LHCN-M2 (cell line): ENCODE data around the gene CACNG7. TPM values are rescaled to one million over a fixed set of nuclear protein-coding genes. Genes with fewer than 3 reads are reported as not detected.
"Not testable (repeated sequence)": the region's sequence is repeated elsewhere in the genome, so short reads cannot be mapped to it uniquely, and the experiment has no call there.

ENCODE experiments used
- DNase-seq: peaks from one replicate; pipeline ENCODE4 v3.0.0-alpha.2; 2012; ENCODE audit warnings: low read depth
- polyA plus RNA-seq: library from polyadenylated mRNA; unstranded; fragments of >200 nt; gene quantifications from one replicate; pipeline ENCODE4 v1.2.1, GENCODE V29; 2012; ENCODE audit warnings: missing spikeins
- total RNA-seq: library from RNA; depleted of rRNA; stranded (reverse); fragments of >200 nt; gene quantifications from 2 replicates; pipeline ENCODE4 v1.2.3, GENCODE V29; 2014; rRNA removed

Gene CACNG7
- total RNA-seq = 0.13 and 0.23 TPM in 2 replicates
- polyA plus RNA-seq = not detected

GRCh38 chr19:53908935-53909415 lies at the start of gene CACNG7:
Gene CACNG7 (plus strand): TSS chr19:53909278. CDS start chr19:53912832, 3,554 bp downstream.
- no peak for DNase-seq

GRCh38 chr19:53864308-53864836 lies 44.7 kb upstream of the CACNG7 start:
- no peak for DNase-seq

- peak; percentile 13 for DNase-seq
These were observed 43.6 kb upstream of the CACNG7 start for GRCh38 chr19:53865523-53865917.

- peak; percentile 27 for DNase-seq
These were observed 42.9 kb upstream of the CACNG7 start for GRCh38 chr19:53865918-53866864.

- DNase-seq = no peak
These were observed 42.2 kb upstream of the CACNG7 start for GRCh38 chr19:53866865-53867224.

GRCh38 chr19:53867225-53868090 lies 41.6 kb upstream of the CACNG7 start, which contains the start of gene MYADM:
Gene MYADM (plus strand): TSS chr19:53867883. CDS start chr19:53873530, 5,647 bp downstream.
- DNase-seq = peak; percentile 98

GRCh38 chr19:53868091-53868891 lies 40.8 kb upstream of the CACNG7 start:
- DNase-seq = peak; percentile 38

- peak; percentile 79 for DNase-seq
These were observed 39.9 kb upstream of the CACNG7 start for GRCh38 chr19:53868892-53869804.

- not testable (repeated sequence) for DNase-seq
These were observed 39.1 kb upstream of the CACNG7 start for GRCh38 chr19:53869805-53870484.

GRCh38 chr19:53870485-53870844 lies 38.6 kb upstream of the CACNG7 start:
- DNase-seq = no peak

- DNase-seq = no peak
These were observed 37.6 kb upstream of the CACNG7 start for GRCh38 chr19:53871454-53871853.

- no peak for DNase-seq
These were observed 36.3 kb upstream of the CACNG7 start for GRCh38 chr19:53872762-53873161.

GRCh38 chr19:53873773-53874605 lies 35.1 kb upstream of the CACNG7 start:
- no peak for DNase-seq

- DNase-seq = no peak
These were observed 34.5 kb upstream of the CACNG7 start for GRCh38 chr19:53874606-53874990.

- DNase-seq = no peak
These were observed 33.3 kb upstream of the CACNG7 start for GRCh38 chr19:53875602-53876325.

- no peak for DNase-seq
These were observed 32.3 kb upstream of the CACNG7 start for GRCh38 chr19:53876651-53877224.

- no peak for DNase-seq
These were observed 31.7 kb upstream of the CACNG7 start for GRCh38 chr19:53877361-53877766.
